GM10248 (cell line): Measurements from ENCODE around the gene MFSD2A.
"Not testable (repeated sequence)": the region's sequence is repeated elsewhere in the genome, so short reads cannot be mapped to it uniquely, and the experiment has no call there.

Experiments
- CTCF ChIA-PET: fragments of 300-600 bp; sonication (Branson Sonifier 250); formaldehyde crosslinking; extraction: SDS; loops from one replicate; lab custom pipeline; 2021; ENCODE audit warnings: antibody characterized with exemption; lab: Yijun Ruan, JAX
- POLR2A ChIA-PET: fragments of 350-650 bp; sonication (Branson Sonifier 250); formaldehyde crosslinking; extraction: SDS; loops from one replicate; lab custom pipeline; 2020; ENCODE audit warnings: antibody characterized with exemption; lab: Yijun Ruan, JAX
- DNase-seq: peaks from one replicate; pipeline ENCODE4 v3.0.0; 2012; ENCODE audit errors: extremely low spot score
- CTCF ChIP-seq: IDR thresholded peaks from 2 replicates; pipeline ENCODE4 v1.5.1; 2012; ENCODE audit warnings: mild to moderate bottlenecking, low read depth; ENCODE audit errors: extremely low read depth, missing control alignments, control extremely low read depth

The MFSD2A gene

GRCh38 chr1:39954870-39955546 is at the start of gene MFSD2A:
Gene MFSD2A, plus strand, starts transcription at chr1:39955145. Its CDS starts 148 bp downstream, at chr1:39955293.
- POLR2A ChIA-PET, result interaction anchor here (0.6 to 1.7 kb wide), 2 partner anchors 39 to 904 kb away, joined by 3 read pairs; no protein-coding TSS in a partner anchor
- CTCF ChIA-PET, result interaction anchor here (0.8 to 13.9 kb wide), 8 partner anchors 9 to 384 kb away, joined by 3 to 113 read pairs (median 5); partner anchors contain the start of gene MYCL
- peak; percentile 93 for DNase-seq
- no peak for TF ChIP-seq CTCF

- ChIA-PET CTCF (interaction anchor here (7.1 kb wide), 1 partner anchor 17 kb away, joined by 87 read pairs; no protein-coding TSS in a partner anchor), POLR2A (no interaction called here)
- no peak for DNase-seq
- no peak for TF ChIP-seq CTCF
These were observed 49.8 kb upstream of the MFSD2A start for GRCh38 chr1:39905172-39905571.

- no peak for DNase-seq
- POLR2A ChIA-PET, result interaction anchor here (0.5 to 0.6 kb wide), 2 partner anchors 61 to 850 kb away, joined by 3 to 4 read pairs; no protein-coding TSS in a partner anchor
- TF ChIP-seq CTCF, result no peak
- CTCF ChIA-PET, result interaction anchor here (0.9 to 6.1 kb wide), 8 partner anchors 12 to 124 kb away, joined by 3 to 61 read pairs (median 4); no protein-coding TSS in a partner anchor
These were observed 47.2 kb upstream of the MFSD2A start for GRCh38 chr1:39907528-39908453.

GRCh38 chr1:39908534-39908933 is 46.4 kb upstream of the MFSD2A start:
- DNase-seq, result no peak
- CTCF ChIA-PET, result interaction anchor here (0.9 to 6.1 kb wide), 7 partner anchors 11 to 123 kb away, joined by 3 to 61 read pairs (median 6); no protein-coding TSS in a partner anchor
- POLR2A ChIA-PET, result no interaction called here
- TF ChIP-seq CTCF, result no peak

- ChIA-PET POLR2A (no interaction called here), CTCF (interaction anchor here (1.0 to 6.1 kb wide), 3 partner anchors 9 to 63 kb away, joined by 4 to 61 read pairs (median 15); no protein-coding TSS in a partner anchor)
- no peak for DNase-seq
- no peak for TF ChIP-seq CTCF
These were observed 44.7 kb upstream of the MFSD2A start for GRCh38 chr1:39910263-39910662.

GRCh38 chr1:39913136-39913535 is 41.8 kb upstream of the MFSD2A start:
- DNase-seq, CTCF ChIA-PET, POLR2A ChIA-PET: not testable (repeated sequence)
